Measurements from ENCODE around the gene KLF3. TPM values are rescaled to one million over a fixed set of nuclear protein-coding genes. Genes with fewer than 3 reads are reported as not detected.
"Not testable (repeated sequence)": the region's sequence is repeated elsewhere in the genome, so short reads cannot be mapped to it uniquely, and the experiment has no call there.

Gene KLF3
- total and polyA plus RNA-seq, 8 donors, result 13.0 to 113 (median 55.0) TPM

DNA sequence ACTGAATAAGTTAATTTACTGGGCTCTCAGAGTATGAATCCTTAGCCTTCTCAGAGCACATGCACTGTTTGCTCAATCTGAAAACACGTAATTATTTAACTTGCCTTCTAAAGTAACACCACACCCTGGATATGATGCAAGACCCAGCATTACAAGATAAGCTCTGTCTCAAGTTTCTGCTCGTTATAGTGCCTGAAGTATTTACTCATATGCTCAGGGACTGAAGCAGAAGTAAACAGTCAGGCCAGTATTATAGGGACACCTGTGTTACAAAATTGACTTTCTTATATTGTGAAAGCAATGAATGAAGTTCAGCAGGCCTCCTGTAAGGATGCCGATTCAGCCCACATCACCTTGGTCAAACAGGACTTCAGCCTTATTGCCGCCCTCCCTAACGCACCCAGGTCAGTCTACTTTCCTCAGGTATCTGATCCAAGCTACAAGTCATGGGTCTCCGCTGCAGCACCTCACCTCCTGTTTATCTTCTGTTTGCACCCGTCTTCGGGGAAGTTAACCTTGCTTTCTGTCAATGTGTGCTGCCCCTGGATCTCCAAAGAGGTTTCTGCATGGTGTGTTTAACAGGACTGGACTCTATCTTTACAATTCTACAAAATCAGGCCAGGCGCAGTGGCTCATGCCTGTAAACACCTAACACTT is 42.8 kb upstream of the KLF3 start:
- DNase-seq, result peak; percentile 67 to 92
- H3K4me3 ChIP-seq, result no peak overlapping the region
- no peaks in the 10 kb centered on the region for H3K36me3 ChIP-seq
- 29 to 56% (median 36%) methylated on average over 9 of the region's 9 CpGs for WGBS, 5 donors
- H3K27ac ChIP-seq, result peak overlapping the region; percentile 79 to 92 (median 84)
- no peaks in the 10 kb centered on the region for H3K27me3 ChIP-seq
- peaks cover 14 to 40% (median 30%) of the 10 kb centered on the region in 4 donors for H3K4me1 ChIP-seq
- no peaks in the 10 kb centered on the region for H3K9me3 ChIP-seq
- TF ChIP-seq EP300 (IDR thresholded peaks at IDR 0.05) (no peak), POLR2AphosphoS5 (IDR thresholded peaks at IDR 0.05) (peak; percentile 28 to 90 (median 66))
- intact Hi-C loops (cut with DNase I; ENCODE audit: low total_unique reads), result no loop called here

DNA sequence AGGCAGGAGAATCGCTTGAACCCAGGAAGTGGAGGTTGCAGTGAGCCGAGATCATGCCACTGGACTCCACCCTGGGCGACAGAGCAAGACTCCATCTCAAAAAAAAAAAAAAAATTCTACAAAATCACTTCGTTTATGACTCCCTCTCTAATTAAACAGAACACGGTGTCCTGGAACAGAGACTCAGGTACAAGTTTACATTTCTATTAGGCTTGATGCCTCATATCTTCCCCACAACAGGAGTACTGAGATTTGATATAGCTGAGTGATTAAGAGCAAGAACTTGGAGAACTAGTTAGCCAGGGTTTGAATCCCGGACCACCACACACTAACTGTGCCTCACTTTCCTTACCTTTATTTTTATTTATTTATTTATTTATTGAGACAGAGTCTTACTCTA is 42.2 kb upstream of the KLF3 start:
- no peak for DNase-seq
- intact Hi-C loops (cut with DNase I; ENCODE audit: low total_unique reads), result no loop called here
- no peak overlapping the region for H3K4me3 ChIP-seq
- no peaks in the 10 kb centered on the region for H3K27me3 ChIP-seq
- WGBS, 5 donors, result 35 to 78% (median 51%) methylated on average over 6 of the region's 6 CpGs
- TF ChIP-seq, protein P1, sequence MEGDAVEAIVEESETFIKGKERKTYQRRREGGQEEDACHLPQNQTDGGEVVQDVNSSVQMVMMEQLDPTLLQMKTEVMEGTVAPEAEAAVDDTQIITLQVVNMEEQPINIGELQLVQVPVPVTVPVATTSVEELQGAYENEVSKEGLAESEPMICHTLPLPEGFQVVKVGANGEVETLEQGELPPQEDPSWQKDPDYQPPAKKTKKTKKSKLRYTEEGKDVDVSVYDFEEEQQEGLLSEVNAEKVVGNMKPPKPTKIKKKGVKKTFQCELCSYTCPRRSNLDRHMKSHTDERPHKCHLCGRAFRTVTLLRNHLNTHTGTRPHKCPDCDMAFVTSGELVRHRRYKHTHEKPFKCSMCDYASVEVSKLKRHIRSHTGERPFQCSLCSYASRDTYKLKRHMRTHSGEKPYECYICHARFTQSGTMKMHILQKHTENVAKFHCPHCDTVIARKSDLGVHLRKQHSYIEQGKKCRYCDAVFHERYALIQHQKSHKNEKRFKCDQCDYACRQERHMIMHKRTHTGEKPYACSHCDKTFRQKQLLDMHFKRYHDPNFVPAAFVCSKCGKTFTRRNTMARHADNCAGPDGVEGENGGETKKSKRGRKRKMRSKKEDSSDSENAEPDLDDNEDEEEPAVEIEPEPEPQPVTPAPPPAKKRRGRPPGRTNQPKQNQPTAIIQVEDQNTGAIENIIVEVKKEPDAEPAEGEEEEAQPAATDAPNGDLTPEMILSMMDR (IDR thresholded peaks at IDR 0.05), result no peak
- TF ChIP-seq POLR2AphosphoS5 (IDR thresholded peaks at IDR 0.05) (peak in 2 of 3 donors; percentile 48 to 52), POLR2A (IDR thresholded peaks at IDR 0.05) (no peak), EP300 (IDR thresholded peaks at IDR 0.05) (no peak)
- H3K36me3 ChIP-seq, result no peaks in the 10 kb centered on the region
- peaks cover 14 to 37% (median 28%) of the 10 kb centered on the region in 4 donors for H3K4me1 ChIP-seq
- H3K9me3 ChIP-seq, result no peaks in the 10 kb centered on the region
- peak overlapping the region; percentile 83 to 92 (median 85) for H3K27ac ChIP-seq

DNA sequence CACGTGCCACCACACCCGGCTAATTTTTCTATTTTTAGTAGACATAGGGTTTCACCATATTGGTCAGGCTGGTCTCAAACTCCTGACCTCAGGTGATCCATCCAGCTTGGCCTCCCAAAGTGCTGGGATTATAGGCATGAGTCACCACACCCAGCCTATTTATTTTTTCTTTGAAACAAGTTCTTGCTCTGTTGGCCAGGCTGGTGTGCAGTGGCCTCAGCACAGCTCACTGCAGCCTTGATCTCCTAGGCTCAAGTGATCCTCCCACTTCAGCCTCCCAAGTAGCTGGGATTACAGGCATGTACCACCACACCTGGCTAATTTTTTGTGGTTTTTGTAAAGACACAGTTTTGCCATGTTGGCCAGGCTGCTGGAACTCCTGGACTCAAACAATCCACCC is 41.7 kb upstream of the KLF3 start:
- H3K36me3 ChIP-seq; H3K4me3 ChIP-seq; intact Hi-C loops (cut with DNase I; ENCODE audit: low total_unique reads); DNase-seq; H3K9me3 ChIP-seq; H3K27me3 ChIP-seq: not testable (repeated sequence)
- WGBS, 5 donors, result 58 to 79% (median 76%) methylated on average over 2 of the region's 2 CpGs
- peaks cover 14 to 35% (median 26%) of the 10 kb centered on the region in 4 donors for H3K4me1 ChIP-seq
- peak overlapping the region; percentile 83 to 92 (median 85) for H3K27ac ChIP-seq

DNA sequence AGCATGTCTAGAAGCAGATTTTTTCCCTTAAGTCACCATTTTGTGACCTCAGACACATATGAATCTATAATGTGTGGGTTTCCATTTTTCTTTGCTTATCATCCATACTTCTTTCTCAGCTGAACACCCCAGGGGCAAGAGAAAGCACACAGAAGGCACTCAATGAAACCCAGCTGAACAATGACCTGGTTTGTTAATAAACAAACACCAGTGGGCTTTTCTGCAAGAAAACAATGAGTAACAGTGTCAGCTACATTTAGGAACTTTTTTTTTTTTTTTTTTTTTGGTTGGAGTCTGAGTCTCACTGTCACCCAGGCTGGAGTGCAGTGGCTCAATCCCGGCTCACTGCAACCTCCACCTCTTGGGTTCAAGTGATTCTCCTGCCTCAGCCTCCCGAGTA is 40.7 kb upstream of the KLF3 start:
- peaks cover 14 to 31% (median 23%) of the 10 kb centered on the region in 4 donors for H3K4me1 ChIP-seq
- no peak overlapping the region for H3K27ac ChIP-seq
- WGBS, 5 donors, result 83 to 95% (median 88%) methylated on average over 2 of the region's 2 CpGs
- no peak for DNase-seq
- TF ChIP-seq EP300 (IDR thresholded peaks at IDR 0.05), result no peak
- TF ChIP-seq POLR2A (IDR thresholded peaks at IDR 0.05), result no peak
- TF ChIP-seq POLR2AphosphoS5 (IDR thresholded peaks at IDR 0.05), result no peak
- TF ChIP-seq, protein P1 (IDR thresholded peaks at IDR 0.05), result no peak
- H3K27me3 ChIP-seq, result no peaks in the 10 kb centered on the region
- no peaks in the 10 kb centered on the region for H3K9me3 ChIP-seq
- H3K36me3 ChIP-seq, result no peaks in the 10 kb centered on the region
- H3K4me3 ChIP-seq, result no peak overlapping the region
- intact Hi-C loops (cut with DNase I; ENCODE audit: low total_unique reads), result no loop called here

DNA sequence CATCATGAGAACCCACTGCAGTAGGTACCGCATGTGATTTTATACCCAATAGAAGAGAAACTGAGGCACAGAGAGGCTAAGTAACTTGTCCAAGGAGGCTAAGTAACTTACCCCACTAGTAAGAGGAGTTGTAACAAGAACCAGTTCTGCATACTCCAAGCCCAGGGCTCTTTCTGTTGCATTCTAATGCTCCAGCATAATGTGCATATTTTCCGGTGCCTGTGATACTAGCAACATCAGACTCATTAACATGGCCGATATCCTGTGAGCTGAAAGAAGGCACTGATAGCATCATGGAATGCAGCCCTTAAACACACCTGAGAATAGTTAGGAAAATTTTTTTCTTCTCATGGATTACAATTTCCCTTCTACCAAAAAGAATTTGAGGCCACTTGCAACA is 39.7 kb upstream of the KLF3 start:
- WGBS, 5 donors, result 92 to 98% (median 96%) methylated on average over 3 of the region's 3 CpGs
- no peak for DNase-seq
- no peaks in the 10 kb centered on the region for H3K27me3 ChIP-seq
- H3K27ac ChIP-seq, result no peak overlapping the region
- H3K36me3 ChIP-seq, result no peaks in the 10 kb centered on the region
- TF ChIP-seq EP300 (IDR thresholded peaks at IDR 0.05) (no peak), POLR2AphosphoS5 (IDR thresholded peaks at IDR 0.05) (no peak), POLR2A (IDR thresholded peaks at IDR 0.05) (no peak)
- TF ChIP-seq, protein P1 (IDR thresholded peaks at IDR 0.05), result no peak
- peaks cover 14 to 31% (median 23%) of the 10 kb centered on the region in 4 donors for H3K4me1 ChIP-seq
- no peaks in the 10 kb centered on the region for H3K9me3 ChIP-seq
- no peak overlapping the region for H3K4me3 ChIP-seq
- intact Hi-C loops (cut with DNase I; ENCODE audit: low total_unique reads), result no loop called here

Data from stomach (tissue), 9 donors.